Mononuclear cell (primary cell): ENCODE measurements around the gene SKA2. TPM values are rescaled to one million over a fixed set of nuclear protein-coding genes. Genes with fewer than 3 reads are reported as not detected.
A peak's percentile ranks its signal among the peaks of the same experiment; 100 is the strongest.

Source experiments
- H3K27me3 ChIP-seq: 2 replicates; pipeline ENCODE4 v1.6.0; 2011; ENCODE audit warnings: low read length, control low read depth; ENCODE audit not compliant: insufficient read depth
- H3K4me1 ChIP-seq: 2 replicates; pipeline ENCODE4 v1.5.1; 2011; ENCODE audit warnings: mild to moderate bottlenecking, low read length, control low read depth; ENCODE audit not compliant: insufficient read depth
- H3K4me3 ChIP-seq: 2 replicates; pipeline ENCODE4 v1.5.1; 2011; ENCODE audit warnings: mild to moderate bottlenecking, low read length, moderate library complexity
- H3K9me3 ChIP-seq: 2 replicates; pipeline ENCODE4 v1.5.1; 2011; ENCODE audit warnings: low read depth, mild to moderate bottlenecking, control low read depth, low read length
- total RNA-seq: library from RNA; depleted of rRNA; stranded (reverse); fragments of >200 nt; gene quantifications from one replicate; pipeline ENCODE4 v1.2.3, GENCODE V29; 2012

Gene SKA2
- total RNA-seq, 1 donor, result 6.3 TPM

DNA sequence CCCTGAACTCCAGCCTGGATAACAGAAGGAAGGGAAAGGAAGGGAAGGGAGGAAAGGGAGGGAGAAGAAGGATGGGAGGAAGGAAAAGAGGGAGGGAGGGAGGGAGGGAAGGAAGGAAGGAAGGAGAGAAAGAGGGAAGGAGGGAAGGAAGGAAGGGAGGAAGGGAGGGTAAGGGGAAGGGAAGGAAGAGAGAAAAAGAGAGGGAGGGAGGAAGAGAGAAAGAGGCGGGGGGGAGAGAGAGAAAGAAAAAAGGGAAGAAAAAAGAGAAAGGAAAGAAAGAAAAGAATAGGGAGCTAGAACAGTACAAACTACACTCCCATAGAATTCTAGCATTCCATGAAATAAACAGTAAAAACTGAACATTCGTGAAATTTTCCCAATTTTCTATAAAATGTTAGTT is 25.2 kb downstream of the SKA2 start:
- no peaks in the 10 kb centered on the region for H3K4me1 ChIP-seq
- H3K27me3 ChIP-seq, result no peaks in the 10 kb centered on the region
- H3K9me3 ChIP-seq, result no peaks in the 10 kb centered on the region
- no peak overlapping the region for H3K4me3 ChIP-seq

DNA sequence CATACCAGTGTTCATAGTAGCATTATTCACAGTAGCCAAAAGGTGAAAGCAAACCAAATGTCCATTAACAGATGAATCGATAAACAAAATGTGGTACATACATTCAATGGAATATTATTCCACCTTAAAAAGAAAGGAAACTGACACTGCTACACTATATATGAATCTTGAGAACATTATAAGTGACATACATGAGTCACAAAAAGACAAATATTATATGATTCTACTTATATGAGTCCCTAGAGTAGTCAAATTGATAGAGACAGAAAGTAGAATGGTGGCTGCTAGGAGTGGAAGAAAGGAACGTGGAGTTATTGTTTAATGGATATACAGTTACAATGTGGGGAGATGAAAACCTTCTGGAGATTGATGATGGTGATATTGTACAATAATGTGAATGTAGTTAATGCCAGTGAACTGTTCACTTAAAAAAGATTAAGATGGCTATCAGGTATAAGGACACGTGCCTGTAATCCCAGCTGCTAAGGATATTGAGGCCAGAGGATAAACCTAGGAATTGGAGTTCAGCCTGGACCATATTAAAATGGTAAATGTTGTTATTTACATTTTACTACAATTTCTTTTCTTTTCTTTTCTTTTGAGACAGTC is 28.1 kb downstream of the SKA2 start:
- Histone ChIP-seq H3K4me1 (no peaks in the 10 kb centered on the region), H3K4me3 (no peak overlapping the region), H3K9me3 (no peaks in the 10 kb centered on the region), H3K27me3 (no peaks in the 10 kb centered on the region)

DNA sequence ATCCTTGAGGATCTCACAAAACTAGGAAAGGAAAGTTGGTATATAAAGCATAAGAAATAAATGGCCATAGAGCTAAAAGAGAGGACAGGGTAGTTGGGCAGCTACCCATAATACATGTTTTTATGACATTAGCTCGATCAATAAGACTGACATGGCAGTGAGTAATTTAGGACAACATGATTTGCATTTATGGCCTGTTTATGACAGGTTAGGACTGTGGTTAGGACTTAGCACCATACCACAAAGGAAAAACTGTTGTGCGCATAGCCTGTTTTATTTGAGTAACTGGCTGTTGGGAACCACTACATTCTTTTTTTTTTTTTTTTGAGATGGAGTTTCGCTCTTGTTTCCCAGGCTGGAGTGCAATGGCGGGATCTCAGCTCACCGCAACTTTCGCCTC is 30.3 kb downstream of the SKA2 start:
- Histone ChIP-seq H3K4me3 (no peak overlapping the region), H3K27me3 (no peaks in the 10 kb centered on the region), H3K4me1 (no peaks in the 10 kb centered on the region), H3K9me3 (no peaks in the 10 kb centered on the region)

DNA sequence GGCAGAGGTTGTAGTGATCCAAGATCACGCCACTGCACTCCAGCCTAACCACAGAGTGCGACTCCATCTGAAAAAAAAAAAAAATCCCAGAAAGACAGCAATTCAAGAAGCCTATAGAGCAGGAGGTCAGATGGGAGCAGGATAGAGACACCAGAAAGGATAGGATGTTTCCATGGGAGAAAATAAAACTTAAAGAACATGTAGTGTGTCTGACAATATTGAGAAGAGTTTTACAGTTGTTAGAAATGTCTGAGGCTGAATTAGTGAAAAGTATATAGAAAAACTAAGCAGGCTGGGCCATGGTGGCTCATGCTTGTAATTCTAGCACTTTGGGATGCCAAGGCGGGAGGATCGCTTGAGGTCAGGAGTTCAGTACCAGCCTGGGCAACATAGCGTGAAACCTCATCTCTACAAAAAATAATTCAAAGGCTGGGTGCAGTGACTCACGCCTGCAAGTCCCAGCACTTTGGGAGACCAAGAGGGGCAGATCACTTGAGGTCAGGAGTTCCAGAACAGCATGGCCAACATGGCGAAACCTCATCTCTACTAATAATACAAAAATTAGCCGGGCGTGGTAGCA is 33.0 kb downstream of the SKA2 start:
- Histone ChIP-seq H3K4me1 (no peaks in the 10 kb centered on the region), H3K27me3 (no peaks in the 10 kb centered on the region), H3K9me3 (no peaks in the 10 kb centered on the region), H3K4me3 (no peak overlapping the region)

DNA sequence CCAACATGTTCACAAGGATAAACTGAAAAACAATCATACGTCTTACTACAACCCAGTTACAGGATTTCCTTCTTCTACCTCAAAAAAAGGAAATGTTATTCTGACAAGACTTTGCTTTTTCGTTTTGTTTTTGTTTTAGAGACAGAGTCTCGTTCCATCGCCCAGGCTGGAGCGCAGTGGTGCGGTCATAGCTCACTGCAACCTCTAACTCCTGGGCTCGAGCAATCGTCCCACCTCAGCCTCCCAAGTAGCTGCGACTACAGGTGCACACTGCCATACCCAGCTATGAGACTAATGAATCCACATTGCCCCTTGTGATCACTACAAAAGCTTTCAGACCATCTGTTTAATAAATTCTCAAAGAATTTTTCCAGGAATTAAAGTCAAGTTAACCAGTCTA is 39.5 kb downstream of the SKA2 start:
- no peaks in the 10 kb centered on the region for H3K4me1 ChIP-seq
- no peaks in the 10 kb centered on the region for H3K9me3 ChIP-seq
- H3K4me3 ChIP-seq, result no peak overlapping the region
- no peaks in the 10 kb centered on the region for H3K27me3 ChIP-seq

DNA sequence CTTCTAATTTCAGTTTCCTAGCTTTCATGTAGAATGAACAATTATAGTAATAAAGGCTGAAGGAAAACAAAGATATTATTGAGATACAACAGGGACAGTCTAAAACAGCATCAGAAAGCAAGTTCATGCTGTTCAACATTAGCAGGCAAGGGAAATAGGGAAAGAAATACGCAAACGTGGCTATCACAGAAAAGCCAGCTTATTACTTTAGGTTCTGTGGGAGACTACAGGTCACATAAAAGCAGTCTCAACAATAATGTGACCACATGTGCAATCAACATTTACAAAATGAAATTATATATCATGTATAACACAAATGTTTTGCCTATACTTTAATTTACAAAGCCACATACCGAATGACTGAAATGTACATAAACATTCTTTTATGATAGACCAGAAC is 43.4 kb downstream of the SKA2 start:
- Histone ChIP-seq H3K27me3 (no peaks in the 10 kb centered on the region), H3K4me3 (no peak overlapping the region), H3K9me3 (no peaks in the 10 kb centered on the region), H3K4me1 (peaks cover 8% of the 10 kb centered on the region)

DNA sequence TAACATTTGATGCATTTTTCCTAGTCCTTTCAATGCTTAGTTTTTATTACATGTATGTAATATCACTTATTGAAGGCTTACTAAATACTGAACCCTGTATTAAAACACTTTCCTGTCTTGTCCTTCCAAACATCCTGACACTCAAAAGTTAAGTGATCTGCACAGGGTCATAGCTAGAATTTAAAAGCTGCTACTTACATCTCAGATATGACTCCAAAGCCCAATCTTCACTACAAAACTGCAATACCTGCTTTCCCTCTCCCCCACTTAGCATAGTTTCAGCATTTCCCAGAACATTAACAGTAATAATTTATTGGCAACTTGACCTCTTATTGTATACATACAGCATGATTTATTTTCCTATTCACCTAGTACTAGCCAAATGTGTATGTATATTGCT is 44.0 kb downstream of the SKA2 start:
- peaks cover 10% of the 10 kb centered on the region for H3K4me1 ChIP-seq

DNA sequence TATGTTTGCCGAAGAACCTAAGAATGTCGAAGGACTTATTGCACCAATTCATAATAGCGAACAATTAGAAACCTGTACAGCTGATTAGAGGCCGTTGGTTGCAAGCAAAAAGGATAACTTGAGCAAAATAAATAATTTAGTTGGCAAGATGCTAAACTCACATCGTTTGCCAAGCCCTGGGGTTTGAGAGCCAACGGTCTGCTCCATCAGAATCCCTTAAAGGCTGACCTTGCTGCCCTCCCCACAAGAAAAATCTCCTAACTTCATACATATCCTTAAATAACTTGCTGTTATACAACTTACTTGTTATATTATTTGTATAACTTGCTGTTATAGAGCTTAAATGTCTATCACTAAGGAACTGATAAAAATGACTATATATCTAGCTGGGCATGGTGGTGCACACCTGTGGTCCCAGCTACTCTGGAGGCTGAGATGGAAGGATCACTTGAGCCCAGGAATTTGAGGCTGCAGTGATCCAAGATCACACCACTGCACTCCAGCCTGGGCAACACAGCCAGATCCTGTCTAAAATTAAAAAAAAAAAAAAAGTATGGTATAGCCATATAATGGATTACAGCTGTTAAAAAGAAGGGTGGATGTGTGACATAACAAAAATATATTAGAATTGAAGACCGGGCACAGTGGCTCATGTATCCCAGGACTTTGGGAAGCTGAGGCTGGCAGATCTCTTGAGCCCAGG is 46.4 kb downstream of the SKA2 start:
- H3K9me3 ChIP-seq, result no peaks in the 10 kb centered on the region
- H3K4me3 ChIP-seq, result no peak overlapping the region
- peaks cover 23% of the 10 kb centered on the region for H3K4me1 ChIP-seq
- no peaks in the 10 kb centered on the region for H3K27me3 ChIP-seq

More for the DNA sequence above, 44.0 kb downstream of the SKA2 start:
- Histone ChIP-seq H3K27me3 (no peaks in the 10 kb centered on the region), H3K4me3 (no peak overlapping the region), H3K9me3 (no peaks in the 10 kb centered on the region)

DNA sequence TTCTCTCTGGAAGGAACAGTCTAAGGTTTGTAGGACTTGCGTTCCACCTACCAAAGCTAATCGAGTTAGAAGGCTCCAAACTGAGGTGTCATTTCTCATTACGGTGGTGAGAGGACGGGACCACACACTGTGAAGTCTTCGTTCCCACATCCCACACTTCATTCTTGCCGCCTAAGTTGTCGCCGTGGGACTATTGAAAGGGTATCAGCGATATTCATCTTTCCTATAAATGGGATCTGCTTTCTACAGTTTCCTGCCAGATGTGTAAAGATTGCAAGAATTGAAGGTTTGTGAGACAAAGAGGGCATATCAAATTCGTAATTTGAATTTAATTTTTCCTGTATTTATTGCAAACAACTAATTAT is 47.7 kb downstream of the SKA2 start:
- peaks cover 23% of the 10 kb centered on the region for H3K4me1 ChIP-seq
- H3K27me3 ChIP-seq, result no peaks in the 10 kb centered on the region
- no peaks in the 10 kb centered on the region for H3K9me3 ChIP-seq
- peak overlapping the region; percentile 86 for H3K4me3 ChIP-seq

DNA sequence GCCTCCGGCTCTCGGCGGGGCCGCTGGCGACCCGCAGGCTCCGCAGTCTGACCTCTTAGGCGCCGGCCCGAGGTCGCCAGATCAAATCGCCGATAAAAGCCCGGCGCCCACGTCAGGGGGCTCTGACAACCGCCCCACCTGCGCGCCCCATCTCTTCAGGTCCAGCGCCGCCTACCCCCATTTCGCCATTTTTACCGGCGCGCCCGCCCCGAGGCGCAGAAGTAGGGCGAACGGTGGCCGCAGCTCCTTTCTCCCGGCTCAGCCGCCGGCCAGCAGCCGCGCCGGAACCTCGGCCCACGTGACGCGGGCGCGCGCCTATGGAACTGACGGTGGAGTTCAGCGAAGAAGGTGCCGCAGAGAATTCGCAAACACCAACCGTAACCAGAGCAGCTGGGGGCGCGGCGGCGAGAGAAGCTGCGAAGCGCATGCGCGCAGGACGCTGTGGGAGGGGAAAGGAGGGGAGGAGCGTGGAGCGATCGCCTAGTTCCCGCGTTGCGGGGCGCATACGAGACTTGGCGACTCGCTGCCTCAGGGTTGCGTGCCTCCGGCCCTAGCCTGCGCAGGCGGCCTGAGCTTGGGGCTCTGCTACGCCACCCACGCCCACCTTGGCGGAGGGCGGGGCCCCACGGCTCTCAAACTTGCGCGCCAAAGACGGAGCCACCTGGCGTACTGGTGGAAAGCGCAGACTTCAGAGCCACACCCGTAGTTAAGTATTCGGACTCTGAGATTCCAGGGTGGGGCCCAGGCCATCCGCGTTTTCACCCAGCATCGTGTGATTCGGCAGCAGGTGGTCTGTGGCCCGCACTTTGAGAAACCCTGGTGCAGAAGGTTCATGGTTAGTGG is 48.3 kb downstream of the SKA2 start, which contains the start of gene TRIM37:
Gene TRIM37, minus strand, starts transcription at position 418 of the 843 bp plus-strand sequence. CDS start 419 bp downstream, outside the sequence.
- Histone ChIP-seq H3K4me1 (peaks cover 23% of the 10 kb centered on the region), H3K4me3 (peak within 1 kb of the TSS; percentile 86), H3K27me3 (no peaks in the 10 kb centered on the region), H3K9me3 (no peaks in the 10 kb centered on the region)

DNA sequence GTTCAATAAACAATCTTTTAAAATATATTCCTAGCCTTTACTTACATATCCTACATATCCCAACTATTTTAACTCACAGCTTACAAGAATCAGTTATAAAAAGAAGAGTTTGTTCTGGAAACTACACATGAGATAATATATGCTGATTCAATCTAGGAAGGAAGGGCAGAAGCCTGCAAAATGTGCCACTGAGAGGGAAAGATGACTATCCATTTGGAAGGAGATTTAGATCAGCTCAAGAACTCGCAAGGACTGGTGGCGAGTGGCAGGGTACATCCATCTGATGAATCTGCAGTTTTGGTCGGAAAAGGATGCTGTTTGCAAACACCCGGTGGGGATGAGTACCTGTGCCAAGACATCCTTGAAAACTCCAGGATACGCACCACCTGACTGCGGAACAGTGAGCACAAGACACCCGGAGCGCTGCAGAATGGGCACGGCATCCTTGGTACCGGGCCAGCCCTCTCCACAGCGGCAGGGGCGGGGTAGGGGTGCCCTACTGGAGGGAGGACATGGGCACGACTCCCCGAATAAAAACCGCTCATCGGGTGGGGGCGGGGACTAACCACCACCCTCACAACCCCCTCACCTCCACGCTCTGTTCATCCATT is 49.0 kb downstream of the SKA2 start:
- H3K4me3 ChIP-seq, result peak overlapping the region; percentile 86
- H3K9me3 ChIP-seq, result no peaks in the 10 kb centered on the region
- H3K27me3 ChIP-seq, result no peaks in the 10 kb centered on the region
- H3K4me1 ChIP-seq, result peaks cover 23% of the 10 kb centered on the region

DNA sequence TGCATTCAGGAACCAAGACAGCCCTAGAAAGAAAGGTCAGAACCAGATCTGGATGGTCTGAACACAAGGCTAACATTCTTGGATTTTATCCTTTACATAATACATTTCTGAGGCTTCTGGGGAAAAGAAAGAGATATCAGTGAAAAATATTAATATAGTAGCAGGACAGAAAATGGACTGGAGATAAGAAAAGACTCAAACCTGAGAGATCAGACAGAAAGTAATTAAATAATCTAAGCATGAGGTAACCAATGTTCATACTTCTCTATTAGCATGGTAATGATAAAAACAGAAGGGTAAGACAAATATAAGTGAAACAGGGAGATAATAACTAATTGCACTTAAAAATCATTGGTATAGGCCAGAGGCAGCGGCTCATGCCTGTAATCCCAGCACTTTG is 53.8 kb downstream of the SKA2 start:
- no peak overlapping the region for H3K4me3 ChIP-seq
- peaks cover 15% of the 10 kb centered on the region for H3K4me1 ChIP-seq
- no peaks in the 10 kb centered on the region for H3K27me3 ChIP-seq
- H3K9me3 ChIP-seq, result no peaks in the 10 kb centered on the region

DNA sequence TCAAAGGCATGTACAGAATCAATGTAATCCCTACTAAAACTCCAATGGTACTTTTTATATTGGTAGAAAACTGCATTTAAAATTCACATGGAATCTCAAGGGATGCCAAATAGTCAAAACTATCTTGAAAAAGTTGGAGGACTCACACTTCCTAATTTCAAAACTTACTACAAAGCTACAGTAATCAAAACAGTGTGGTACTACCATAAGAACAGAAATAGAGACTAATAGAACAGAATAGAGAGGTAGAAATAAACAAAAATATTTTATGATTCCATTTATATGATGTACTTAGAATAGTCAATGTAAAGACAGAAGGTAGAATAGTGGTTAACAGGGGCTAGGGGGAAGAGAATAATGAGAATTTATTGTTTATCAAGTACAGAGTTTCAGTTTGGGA is 57.1 kb downstream of the SKA2 start:
- H3K4me3 ChIP-seq, result no peak overlapping the region
- H3K9me3 ChIP-seq, result no peaks in the 10 kb centered on the region
- no peaks in the 10 kb centered on the region for H3K27me3 ChIP-seq
- no peaks in the 10 kb centered on the region for H3K4me1 ChIP-seq

DNA sequence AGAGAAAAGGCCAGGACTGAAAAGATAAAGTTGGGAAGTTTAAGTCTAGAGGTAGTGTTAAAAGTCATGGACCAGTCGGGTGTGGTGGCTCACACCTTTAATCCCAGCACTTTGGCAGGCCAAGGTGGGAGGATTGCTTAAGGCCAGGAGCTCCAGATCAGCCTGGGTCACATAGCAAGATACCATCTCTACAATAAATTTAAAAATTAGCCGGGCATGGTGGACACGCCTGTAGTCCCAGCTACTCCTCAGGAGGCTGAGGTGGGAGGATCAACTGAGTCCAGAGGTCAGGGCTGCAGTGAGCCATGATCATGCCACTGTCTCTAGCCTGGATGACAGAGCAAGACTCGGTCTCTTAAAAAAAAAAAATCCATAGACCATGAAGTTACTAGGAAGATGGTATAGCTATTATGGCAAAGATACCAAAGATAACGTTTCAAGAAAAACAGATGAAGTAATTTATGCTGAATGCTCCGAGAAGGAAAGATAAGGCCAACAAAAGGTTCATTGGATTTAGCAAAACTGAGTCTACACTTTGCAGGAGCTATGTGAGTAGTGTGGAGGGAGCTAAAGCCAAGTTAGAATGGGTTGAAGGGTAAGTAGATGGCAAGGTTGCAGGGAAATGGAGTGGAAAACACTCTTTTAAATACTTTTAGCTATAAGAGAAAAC is 60.0 kb downstream of the SKA2 start:
- no peaks in the 10 kb centered on the region for H3K9me3 ChIP-seq
- H3K4me1 ChIP-seq, result no peaks in the 10 kb centered on the region
- no peaks in the 10 kb centered on the region for H3K27me3 ChIP-seq
- H3K4me3 ChIP-seq, result no peak overlapping the region
